GM20431 (cell line): ENCODE data around the gene LOXL1.
"Not testable (repeated sequence)": the region's sequence is repeated elsewhere in the genome, so short reads cannot be mapped to it uniquely, and the experiment has no call there.

Source experiments
- in situ Hi-C: fragments of 300-500 bp; cut with MseI, MboI; formaldehyde crosslinking; loops from one replicate; pipeline ENCODE4 v1.15.0; 2020; ENCODE audit warnings: low sequenced_read_pairs; ENCODE audit not compliant: unreplicated experiment

The LOXL1 gene

DNA sequence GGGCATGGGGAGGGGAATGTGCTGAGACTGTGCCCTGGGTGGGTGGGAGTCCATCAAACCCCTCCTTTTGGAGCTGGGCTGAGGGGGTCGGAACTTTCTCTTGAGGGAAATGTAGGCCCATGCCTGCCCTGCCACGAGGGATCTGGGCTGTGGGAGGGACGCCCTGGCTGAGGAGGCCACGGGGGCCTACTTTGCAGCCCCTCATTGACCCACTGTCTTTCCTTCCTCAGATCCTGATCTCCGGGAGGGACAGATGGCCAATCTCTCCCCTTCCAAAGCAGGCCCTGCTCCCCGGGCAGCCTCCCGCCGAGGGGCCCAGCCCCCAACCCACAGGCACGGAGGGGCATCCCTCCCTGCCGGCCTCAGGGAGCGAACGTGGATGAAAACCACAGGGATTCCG is 25.3 kb downstream of the LOXL1 start:
- in situ Hi-C loops = no loop called here

DNA sequence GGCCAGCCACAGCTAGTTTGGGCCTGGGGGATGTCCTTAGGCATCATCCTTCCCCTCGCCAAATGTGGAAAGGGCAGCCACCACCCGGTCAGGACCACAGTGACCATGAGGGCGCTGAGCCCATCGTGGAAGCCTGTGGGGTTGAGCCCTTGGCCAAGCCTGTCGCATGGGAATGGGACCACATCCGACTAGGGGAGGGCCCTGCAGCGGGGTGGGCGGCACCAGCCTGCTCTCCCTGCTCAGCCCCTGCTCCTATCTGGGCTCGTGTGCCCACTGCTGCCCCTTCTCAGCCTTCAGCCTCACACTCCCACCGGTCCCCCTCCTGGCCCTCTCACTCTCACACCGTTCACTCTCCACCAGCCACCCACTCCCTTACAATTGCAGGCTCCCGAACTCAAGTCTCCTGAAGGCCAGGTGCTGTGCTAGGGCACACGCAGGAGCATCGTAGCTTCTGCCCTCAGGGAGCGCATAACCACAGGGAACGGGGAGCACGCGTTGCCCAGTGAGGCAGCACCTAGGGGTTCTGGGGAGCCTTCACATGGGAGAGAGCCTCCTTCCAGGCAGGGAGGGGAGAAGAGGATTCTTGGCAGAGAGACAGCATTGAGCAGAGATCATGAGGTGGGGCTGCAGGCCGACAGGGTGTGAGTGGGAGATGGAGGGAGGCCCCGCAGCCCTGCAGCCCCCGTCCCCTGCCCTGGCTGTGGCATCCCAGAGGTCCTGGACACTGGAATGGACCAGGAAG is 26.1 kb downstream of the LOXL1 start:
- in situ Hi-C loops = no loop called here

DNA sequence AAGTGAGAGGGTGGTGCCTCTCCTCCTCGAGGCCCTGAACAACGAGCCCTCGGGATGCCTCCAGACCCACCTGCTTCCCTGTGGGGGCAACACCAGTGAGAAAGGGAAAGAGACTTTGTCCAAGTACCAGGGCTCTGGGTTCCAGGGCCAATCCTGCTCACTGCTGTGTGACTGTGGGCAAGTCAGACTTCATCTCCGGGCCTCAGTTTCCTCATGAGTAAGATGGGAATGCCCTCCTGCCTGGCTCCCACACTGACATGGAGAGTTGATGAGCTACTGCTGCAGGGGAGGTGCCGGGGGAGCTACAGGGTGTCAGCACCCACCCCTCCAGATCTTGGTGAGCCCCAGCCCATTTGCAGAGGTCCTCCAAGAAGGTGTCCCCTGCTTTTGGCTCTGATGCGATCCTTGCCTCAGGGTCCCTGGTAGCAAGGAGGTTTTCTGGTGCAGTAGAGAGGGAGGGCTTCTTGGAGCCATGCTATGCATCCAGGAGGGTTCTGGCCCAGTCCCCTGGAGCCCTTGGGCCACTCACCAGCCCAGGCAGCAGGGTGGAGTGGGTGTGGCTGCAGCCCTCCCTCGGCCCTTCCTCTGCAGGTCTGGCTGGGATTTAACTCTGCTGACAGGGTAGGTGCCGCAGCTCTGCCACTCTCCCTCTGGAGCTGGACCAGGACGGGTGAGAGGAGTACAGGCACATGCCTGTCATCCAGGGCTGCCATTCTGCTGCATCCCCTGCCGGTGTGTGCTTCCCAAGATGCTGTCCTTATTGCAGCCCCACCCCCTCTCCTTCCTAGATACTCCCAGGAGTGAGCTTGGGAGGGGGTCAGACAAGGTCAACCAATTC is 26.9 kb downstream of the LOXL1 start:
- in situ Hi-C loops = no loop called here

DNA sequence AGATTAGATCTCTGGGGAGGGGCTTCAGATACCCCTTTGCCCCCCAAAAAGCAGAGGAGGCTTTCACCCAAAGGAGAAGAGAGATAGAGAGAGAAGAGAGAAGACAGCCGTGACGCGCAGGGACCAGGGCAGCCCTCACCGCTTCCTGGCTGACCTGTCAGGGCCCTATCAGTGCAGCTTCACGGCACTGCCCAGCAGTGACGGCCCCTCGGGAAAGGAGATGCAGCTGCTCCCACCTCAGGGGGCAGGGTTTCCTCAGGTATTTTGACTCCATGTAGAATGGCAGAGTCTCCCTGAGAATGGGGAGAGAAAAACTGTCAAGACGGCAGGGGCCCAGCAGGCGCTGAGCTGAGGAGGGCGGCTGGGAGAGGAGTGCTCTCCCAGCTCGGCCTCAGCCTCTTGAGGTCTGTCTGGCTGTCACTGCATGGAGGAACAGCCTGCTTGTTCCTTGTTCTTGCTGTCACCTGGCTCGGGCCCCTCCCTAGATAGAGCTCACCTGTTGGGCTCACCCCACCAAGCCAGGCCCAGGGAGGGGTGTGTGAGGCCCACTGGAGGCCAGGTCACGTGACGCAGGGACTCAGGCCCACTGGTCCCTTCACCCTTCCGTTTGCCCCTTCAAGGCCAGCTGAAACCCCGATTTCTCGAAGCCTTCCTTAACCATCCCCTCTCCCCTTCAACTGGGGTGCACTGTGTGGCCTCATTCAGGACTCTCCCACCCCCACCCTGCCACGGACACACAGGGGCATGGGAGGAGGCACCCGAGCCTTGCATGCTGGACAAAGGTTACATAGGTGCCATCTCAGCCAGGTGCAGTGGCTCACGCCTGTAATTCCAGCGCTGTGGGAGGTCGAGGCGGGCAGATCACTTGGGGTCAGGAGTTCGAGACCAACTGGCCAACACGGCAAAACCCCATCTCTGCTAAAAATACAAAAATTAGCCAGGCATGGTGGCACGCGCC is 28.2 kb downstream of the LOXL1 start:
- in situ Hi-C loops = no loop called here

DNA sequence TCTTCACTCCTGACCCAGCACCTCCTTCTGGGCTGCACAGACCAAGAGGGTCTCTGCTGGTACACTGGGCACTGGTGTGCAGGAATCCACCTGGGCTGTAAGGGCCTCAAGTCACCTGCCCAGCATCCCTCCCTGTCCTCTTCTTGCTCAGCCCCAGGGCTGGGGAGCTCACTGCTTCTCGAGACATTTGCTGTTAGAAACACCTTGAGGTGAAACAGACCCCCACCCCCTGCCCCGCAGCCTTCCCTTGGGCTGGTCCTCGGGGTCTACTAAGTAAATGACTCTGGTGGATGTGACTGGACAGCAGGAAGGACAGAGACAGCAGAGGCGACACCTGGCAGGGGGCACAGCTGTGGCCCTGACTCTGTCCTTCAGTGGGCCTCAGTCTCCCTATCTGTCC is 29.1 kb downstream of the LOXL1 start:
- in situ Hi-C loops = no loop called here

DNA sequence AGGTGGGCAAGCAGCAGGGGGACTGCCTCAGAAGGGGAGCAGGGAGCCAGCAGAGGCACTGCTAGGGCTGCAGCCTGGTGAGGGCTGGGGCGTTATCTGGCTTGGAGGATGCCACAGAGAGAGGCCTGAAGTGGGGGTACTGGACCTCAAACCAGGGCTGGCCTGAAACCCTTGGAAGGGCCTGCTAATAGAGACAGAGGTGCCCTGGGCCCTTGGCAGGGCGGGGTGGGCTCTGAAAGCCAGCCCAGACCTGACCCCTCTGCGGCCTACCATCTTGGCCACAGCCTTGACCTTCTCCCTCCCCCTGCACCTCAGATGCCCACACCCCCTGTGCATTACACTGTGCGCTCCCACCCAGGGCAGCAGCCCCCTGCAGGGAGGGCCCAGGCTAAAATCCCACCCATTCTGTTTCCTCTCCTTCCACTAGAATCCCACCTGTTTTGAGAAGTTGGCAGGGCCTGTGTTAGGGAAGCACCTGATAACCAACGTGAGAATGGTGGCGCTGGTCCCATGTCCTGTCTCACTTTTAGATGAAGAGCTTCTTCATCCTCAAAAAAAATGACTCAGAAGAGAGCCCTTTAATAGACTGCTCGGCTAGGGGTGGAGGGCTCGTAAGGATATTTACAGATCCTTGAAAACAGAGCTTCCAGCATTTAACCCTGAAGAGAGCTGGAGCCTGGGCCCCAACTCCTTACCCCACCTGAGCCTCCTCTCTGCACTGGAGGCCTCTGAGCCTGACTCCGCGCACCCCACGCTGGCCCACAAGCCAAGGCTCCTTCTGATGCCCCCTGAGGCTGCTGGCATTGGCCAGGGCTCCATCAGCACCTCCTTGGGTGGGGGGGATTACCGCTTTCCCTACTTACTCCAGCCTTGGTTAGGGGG is 29.8 kb downstream of the LOXL1 start:
- in situ Hi-C loops = no loop called here

DNA sequence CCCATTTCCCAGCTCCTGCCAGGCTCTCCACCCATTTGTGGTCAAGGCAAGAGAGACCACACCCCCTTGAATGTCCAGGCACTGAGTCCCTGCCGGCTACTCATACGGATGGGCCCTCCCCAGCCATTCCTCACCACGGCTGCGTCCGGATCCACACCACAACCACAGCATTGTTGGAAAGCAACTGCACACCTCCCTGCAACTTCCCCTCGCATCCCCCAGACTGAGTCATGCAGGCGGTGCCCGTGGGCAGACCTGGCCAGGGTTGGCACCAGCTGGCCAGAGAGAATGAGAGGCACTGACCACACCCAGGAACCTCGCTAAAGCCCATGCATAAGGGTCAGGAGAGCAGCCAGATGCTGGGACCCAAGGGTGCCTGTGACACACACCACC is 30.5 kb downstream of the LOXL1 start:
- in situ Hi-C loops = no loop called here

DNA sequence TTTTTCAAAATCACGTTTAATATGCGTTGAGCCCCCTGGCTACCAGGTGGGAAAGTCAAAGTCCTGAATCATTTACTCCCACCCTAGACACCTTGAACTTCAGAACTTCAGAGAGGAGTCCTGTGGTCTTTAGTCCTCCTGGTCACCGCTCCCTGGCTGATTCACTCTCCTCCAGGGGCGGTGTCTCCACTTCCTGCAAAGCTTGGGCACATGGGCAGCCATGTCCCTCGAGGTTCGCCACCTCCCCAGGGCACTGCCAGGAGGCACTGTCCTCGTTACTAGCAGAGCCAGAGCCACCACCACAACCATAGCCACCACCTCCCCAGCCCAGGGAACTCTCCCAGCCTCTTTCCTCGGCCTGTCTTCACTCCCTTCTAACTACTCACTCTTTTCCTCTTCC is 31.0 kb downstream of the LOXL1 start:
- in situ Hi-C loops = no loop called here

DNA sequence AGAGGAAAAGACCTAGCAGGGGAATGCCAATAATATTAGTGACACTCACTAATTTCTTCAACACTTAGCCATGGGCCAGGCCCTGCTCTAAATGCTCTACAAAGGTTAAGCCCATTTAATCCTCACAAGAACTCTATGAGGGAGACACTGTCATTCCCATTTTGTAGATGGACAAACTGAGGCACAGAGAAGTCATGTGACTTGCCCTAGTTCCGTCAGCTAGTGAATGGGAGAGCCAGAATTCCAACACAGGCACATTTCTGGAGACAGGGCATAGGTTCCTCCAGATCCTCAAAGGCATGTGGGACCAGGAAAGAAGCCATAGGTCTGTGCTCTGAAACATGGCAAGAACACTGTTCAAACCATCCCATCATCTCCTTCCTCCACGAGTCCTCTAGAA is 31.5 kb downstream of the LOXL1 start:
- in situ Hi-C loops = no loop called here

DNA sequence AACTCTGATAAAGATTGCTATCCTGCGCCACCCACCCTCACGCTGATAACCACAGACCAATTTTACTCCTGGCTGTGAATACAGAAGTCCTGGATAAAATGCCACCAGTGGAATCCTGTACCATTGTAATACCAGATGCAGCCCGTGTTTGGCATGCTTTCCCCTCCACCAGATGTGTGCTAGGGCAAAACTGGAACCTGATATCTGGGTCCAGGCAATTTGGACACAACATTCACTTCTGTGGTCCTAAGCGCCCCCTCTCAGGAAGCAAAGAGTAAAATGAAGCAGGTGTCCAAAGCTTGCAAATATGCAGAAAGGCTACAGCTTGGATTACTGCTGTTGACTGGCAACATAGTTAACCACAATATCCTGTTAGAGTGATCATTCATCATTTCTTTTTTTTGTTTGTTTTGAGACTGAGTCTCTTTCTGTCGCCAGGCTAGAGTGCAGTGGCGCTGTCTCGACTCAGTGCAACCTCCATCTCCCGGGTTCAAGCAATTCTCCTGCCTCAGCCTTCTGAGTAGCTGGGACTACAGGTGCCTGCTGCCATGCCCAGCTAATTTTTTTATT is 32.8 kb downstream of the LOXL1 start:
- in situ Hi-C loops = no loop called here

DNA sequence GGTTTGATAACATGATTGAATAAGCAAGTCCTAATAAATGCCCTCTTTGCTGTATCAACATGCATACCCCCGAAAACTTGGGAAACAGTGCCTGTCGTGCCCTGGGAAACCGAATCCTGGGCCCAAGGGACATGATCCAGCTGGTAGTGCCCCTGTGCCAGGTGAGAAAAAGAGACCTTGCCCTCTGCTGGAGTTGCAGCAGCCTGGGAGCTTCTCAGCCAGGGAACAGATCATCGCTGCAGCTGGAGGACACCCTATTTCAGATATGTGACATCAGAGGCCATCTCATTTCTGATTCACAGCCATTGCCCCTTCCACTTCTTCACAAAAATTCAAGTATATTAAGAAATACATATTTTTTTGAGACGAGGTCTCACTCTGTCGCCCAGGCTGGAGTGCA is 33.5 kb downstream of the LOXL1 start:
- in situ Hi-C loops = no loop called here

DNA sequence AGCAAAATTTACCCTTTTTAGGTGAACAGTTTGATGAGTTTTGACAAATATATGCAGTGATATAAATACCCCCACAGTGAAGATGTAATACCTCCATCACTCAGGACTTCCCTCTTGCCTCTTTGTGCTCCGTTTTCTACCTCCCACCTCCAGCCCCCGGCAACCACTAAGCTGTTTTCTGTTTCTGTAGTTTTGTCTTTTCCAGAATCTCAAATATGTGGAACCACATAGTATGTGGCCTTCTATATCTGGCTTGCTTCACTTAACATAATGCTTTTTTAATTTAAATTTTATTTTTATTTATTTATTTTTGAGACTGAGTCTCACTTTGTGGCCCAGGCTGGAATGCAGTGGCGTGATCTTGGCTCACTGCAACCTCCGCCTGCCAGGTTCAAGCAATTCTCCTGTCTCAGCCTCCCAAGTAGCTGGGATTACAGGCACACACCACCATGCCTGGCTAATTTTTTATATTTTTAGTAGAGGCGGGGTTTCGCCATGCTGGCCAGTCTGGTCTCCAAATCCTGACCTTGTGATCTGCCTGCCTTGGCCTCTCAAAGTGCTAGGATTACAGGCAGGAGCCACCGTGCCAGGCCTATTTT is 34.3 kb downstream of the LOXL1 start:
- in situ Hi-C loops = not testable (repeated sequence)

DNA sequence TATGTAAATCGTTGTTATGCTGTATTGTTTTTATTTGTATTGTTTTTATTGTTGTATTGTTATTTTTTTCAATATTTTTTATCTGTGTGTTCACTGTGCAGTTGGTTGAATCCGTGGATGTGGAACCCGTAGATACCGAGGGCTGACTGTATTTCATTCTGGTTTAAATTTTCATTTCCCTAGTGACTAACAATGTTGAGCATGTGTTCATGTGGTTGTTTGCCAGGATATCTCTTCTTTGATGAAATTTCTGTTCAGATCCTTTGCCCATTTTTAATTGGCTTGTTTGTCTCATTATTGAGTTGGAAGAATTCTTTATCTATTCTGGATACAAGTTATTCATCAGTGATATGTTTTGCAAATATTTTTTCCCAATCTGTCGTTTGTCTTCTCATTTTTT is 36.2 kb downstream of the LOXL1 start:
- in situ Hi-C loops = no loop called here

DNA sequence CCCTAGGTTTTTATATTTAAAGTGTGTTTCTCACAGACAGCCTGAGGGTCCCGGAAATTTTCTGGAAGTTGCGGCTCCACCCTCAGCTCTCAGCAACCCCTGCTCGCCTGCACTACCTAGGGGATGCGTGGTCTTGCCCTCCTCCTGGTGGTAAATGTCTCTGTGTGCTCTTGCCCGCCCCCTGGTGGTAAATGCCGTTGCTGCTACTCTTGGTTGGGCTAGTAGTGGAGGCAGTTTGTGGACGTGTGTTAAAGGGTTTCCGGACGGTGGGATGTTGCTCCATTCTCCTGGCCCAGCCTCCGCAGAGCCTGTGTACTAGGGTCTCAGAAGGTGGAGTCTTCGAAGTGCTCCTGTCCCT is 38.5 kb downstream of the LOXL1 start:
- in situ Hi-C loops = no loop called here

DNA sequence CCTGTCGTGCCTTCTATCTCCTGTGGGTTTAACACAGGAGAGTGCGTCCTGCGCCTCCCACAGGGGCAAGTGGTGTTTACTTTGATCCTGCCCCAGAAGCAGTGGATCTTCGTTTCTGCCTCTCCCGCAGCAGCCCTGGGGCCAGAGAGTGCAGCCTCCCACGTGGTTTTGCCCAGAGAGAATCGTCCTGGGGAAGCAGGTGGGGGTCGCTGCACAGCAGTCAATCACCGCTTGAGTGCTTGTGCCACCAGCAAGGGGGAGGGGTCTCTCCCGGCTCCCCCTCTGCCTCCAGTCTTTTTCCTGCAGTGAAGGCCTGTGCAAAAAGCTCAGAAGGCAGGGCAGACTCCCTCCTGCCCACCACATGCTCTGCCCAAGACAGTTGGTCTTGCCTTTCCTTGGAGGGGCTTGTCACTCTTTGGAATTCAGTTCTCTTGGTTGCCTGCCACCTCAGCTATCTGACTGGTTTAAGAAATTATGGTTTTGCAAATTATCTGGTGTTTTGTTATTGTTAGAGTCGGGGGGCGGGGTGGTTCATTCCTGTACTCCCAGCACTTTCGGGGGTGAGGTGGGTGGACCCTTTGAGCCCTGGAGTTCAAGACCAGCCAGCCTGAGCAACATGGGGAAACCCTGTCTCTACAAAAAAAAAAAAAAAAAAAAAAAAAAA is 39.0 kb downstream of the LOXL1 start:
- in situ Hi-C loops = no loop called here

DNA sequence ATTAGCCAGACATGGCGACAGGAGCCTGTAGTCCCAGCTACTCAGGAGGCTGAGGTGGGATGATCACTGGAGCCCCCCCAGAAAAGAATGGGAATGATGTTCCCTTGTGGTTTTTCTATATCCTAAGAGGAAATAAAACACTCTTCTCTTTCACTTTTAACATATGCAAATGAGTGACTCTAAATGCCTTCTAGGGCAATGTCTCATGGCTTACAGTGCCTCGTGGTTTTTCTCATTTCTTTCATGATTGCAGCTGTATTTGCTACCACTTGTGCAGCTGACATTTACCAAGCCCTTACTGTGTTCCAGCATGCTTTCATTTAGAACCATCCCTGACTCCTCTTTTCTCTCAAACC is 39.5 kb downstream of the LOXL1 start:
- in situ Hi-C loops = no loop called here

DNA sequence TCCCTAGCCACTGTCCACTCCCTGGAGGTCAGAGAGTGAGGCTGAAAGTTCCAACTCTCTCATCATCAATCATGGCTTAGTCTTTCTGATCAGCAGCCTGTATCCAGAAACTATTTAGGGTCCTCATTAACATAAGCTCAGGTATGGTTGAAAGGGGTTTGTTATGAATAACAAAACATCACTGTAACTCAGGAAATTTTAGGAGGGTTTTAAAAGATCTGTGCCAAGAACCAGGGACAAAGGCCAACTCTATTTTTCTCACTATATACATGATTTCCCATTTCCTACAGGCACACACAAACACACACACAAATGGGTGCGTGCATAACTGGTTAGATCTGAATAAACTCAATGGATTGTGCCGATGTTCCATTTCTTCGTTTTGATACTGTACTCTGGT is 42.2 kb downstream of the LOXL1 start:
- in situ Hi-C loops = no loop called here

DNA sequence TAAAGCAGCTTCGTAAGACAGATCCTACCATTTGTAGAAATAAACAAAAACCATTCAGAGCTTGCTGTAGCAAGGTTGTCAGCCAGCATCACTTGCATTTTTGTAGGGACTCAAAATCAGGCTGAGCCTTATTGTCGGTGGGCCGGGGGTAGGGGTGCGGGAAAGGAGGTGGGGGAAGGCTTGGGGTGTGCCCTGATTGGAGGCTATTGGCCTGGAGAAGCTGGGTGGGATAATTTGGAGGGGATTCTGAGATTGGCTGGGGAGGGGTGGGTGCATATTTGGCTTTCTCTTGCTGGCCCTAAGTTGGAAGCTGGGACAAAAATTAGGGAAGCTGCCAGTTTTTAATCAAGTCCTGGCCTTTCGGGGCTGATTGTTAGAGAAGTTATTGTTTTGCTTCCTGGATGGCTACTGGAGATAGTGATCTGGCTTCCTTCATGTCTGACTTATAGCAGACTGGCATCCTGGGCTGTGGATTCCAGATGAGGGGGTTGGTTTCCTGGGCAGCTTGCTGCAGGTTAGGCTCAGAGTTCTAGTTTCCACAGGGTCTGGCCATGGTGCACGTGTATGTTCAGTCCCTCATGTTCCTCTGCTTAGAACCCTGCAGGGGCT is 43.0 kb downstream of the LOXL1 start:
- in situ Hi-C loops = no loop called here
